ENCODE data around the gene DNER. TPM values are rescaled to one million over a fixed set of nuclear protein-coding genes. Genes with fewer than 3 reads are reported as not detected.

The DNER gene
- polyA plus RNA-seq, 1 of the 3 experiments (the other 2 are of a cell fraction) = 1.4 TPM

DNA sequence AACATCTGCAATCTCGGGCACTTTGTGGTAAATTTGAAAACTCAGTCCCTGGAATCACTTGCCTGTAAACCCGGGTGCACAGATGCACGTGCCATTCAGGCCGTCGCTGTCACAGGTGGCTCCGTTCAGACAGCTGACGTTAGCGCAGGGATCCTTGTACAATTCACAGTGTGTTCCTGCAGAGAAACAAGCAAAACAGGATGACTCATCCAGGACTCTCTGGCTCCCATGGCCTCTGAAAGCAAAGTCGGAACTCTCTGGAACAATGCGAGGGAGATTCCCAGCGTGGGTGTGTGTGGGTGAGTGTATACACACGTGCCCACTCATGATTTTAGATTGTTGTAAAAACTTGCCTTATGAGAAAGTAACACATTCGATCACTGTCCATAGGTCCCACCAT is 307.2 kb downstream of the DNER start (continued):
- no peak for TF ChIP-seq IRF3 (IDR thresholded peaks at IDR 0.05; ENCODE audit: low read depth, low read length)
- no peak for TF ChIP-seq FOSL2 (IDR thresholded peaks at IDR 0.05; ENCODE audit: borderline replicate concordance, low read depth)
- TF ChIP-seq FOXJ3 (CRISPR knock-in tag; IDR thresholded peaks at IDR 0.05) = no peak
- TF ChIP-seq CTCF (IDR thresholded peaks at IDR 0.05) = no peak
- TF ChIP-seq MXI1 (IDR thresholded peaks at IDR 0.05; ENCODE audit: low read depth, low read length) = no peak
- no peak for TF ChIP-seq ELF1 (IDR thresholded peaks at IDR 0.05)

DNA sequence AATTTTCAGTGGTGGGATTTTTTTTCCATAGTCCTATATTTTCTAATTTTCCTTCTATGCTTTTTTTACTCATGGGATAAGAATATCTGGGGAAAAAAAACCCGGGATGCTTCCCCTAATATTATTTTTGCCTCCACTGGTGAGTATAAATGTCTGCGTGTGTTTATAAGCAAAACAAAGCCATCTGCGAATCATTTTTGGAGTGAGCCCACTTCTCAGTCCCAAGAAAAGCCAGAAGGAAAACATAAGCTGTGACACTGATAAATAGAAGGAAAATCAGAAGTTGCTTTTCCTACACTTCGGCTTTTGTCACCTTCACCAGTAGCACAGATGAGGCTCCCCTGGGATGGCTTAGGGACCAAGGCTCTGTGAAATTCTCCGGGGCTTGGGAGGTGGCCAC is 308.6 kb downstream of the DNER start:
- H3K9ac ChIP-seq = no peak overlapping the region
- H2AFZ ChIP-seq (ENCODE audit: low read depth) = no peak overlapping the region
- no peaks in the 10 kb centered on the region for H3K9me2 ChIP-seq
- H3K27me3 ChIP-seq (ENCODE audit: insufficient read depth) = no peaks in the 10 kb centered on the region
- H3K79me2 ChIP-seq (ENCODE audit: insufficient read depth) = no peaks in the 10 kb centered on the region
- POLR2A ChIA-PET = no interaction called here
- DNase-seq = no peak
- no peak overlapping the region for H3K27ac ChIP-seq (ENCODE audit: low read depth in 2 of 2, low read length in 1 of 2)
- no peak overlapping the region for H3K4me2 ChIP-seq
- TF ChIP-seq FOXM1 (IDR thresholded peaks at IDR 0.05; ENCODE audit: low read depth) (no peak), TEAD4 (IDR thresholded peaks at IDR 0.05; ENCODE audit: borderline replicate concordance, insufficient read depth) (no peak), SIN3A (IDR thresholded peaks at IDR 0.05; ENCODE audit: borderline replicate concordance, low read depth, low read length) (no peak), YY1 (IDR thresholded peaks at IDR 0.05; ENCODE audit: low read depth) (no peak), ELF1 (IDR thresholded peaks at IDR 0.05) (no peak), MEF2A (IDR thresholded peaks at IDR 0.05; ENCODE audit: borderline replicate concordance, low read depth) (no peak), POLR2AphosphoS5 (IDR thresholded peaks at IDR 0.05; ENCODE audit: low read depth, low read length) (no peak), IRF3 (IDR thresholded peaks at IDR 0.05; ENCODE audit: low read depth, low read length) (no peak), NFIC (IDR thresholded peaks at IDR 0.05; ENCODE audit: borderline replicate concordance) (no peak)
- no peaks in the 10 kb centered on the region for H3F3A ChIP-seq (replicated peaks; ENCODE audit: insufficient read depth)
- no peaks in the 10 kb centered on the region; a peak in 1 of 4 replicates for H3K4me1 ChIP-seq (ENCODE audit: control insufficient read depth in 1 of 2, insufficient read depth in 2 of 2, low read depth in 1 of 2, low read length in 1 of 2)
- H3K9me3 ChIP-seq = no peaks in the 10 kb centered on the region
- 57% methylated on average over 5 of the region's 5 CpGs for WGBS (ENCODE audit: low lambda C conversion rate)
- no peak overlapping the region for H3K4me3 ChIP-seq (ENCODE audit: low read depth in 2 of 2, low read length in 1 of 2)
- no peaks in the 10 kb centered on the region for H3K36me3 ChIP-seq (replicated peaks in 1 of 2; ENCODE audit: control insufficient read depth in 1 of 2, insufficient read depth in 2 of 2, low read length in 1 of 2)
- CTCF ChIA-PET = no interaction called here
- H4K20me1 ChIP-seq (ENCODE audit: insufficient read depth) = no peaks in the 10 kb centered on the region
